ENCODE data around the gene KRT31.
"Not testable (repeated sequence)": the region's sequence is repeated elsewhere in the genome, so short reads cannot be mapped to it uniquely, and the experiment has no call there.

Gene KRT31

GRCh38 chr17:41347869-41348760, 49.3 kb downstream of the KRT31 start:
- in situ Hi-C loops (cut with MboI; ENCODE audit: low sequenced_read_pairs), result no loop called here

- in situ Hi-C loops (cut with MboI; ENCODE audit: low sequenced_read_pairs), result not testable (repeated sequence)
These were observed 51.0 kb downstream of the KRT31 start for GRCh38 chr17:41346421-41346820.

DNA sequence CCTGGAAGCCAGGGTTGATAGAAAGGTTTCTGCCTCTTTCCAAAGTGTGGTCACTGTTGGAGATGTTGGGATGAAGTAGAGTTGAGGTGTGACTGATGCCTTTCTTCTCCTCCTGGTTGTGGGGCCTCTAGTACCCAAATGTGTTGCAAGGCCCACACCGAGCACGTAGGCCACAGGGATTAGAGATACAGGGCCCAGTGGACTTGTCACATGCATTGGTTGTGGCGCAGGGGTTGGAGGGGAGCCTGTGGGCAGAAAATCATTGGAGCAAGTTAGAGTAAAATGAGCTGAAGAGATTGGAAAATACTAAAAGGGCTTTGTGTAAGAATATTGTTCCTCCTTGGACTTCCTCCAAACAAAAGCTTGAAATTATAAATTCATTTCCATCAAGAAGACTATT, 51.4 kb downstream of the KRT31 start:
- in situ Hi-C loops (cut with MboI; ENCODE audit: low sequenced_read_pairs), result no loop called here
